GM19455 (cell line): ENCODE results near the gene SIGLEC1.

Source experiments
- ATAC-seq: cut with Tn5 transposase; IDR thresholded peaks from one replicate; pipeline ENCODE4 v1.9.1; 2021; ENCODE audit not compliant: unreplicated experiment

The SIGLEC1 gene

GRCh38 chr20:3729378-3729777 lies 17.0 kb upstream of the SIGLEC1 start:
- no peak for ATAC-seq

- ATAC-seq: no peak
Observed at GRCh38 chr20:3728876-3729275, 16.5 kb upstream of the SIGLEC1 start.

- ATAC-seq: no peak
Observed at GRCh38 chr20:3728354-3728753, 16.0 kb upstream of the SIGLEC1 start.

- no peak for ATAC-seq
Observed at GRCh38 chr20:3727401-3728021, 15.1 kb upstream of the SIGLEC1 start.

- ATAC-seq: no peak
Observed at GRCh38 chr20:3724356-3724755, 12.0 kb upstream of the SIGLEC1 start.

- ATAC-seq: no peak
Observed at GRCh38 chr20:3723284-3723683, 10.9 kb upstream of the SIGLEC1 start.

GRCh38 chr20:3721912-3722311 lies 9.5 kb upstream of the SIGLEC1 start:
- no peak for ATAC-seq

GRCh38 chr20:3720626-3721025 lies 8.2 kb upstream of the SIGLEC1 start:
- ATAC-seq: no peak

- ATAC-seq: no peak
Observed at GRCh38 chr20:3720068-3720467, 7.7 kb upstream of the SIGLEC1 start.

GRCh38 chr20:3719046-3719445 lies 6.6 kb upstream of the SIGLEC1 start:
- no peak for ATAC-seq

GRCh38 chr20:3716195-3716834 lies 3.9 kb upstream of the SIGLEC1 start:
- ATAC-seq: no peak

- ATAC-seq: no peak
Observed at GRCh38 chr20:3714092-3714491, 1.7 kb upstream of the SIGLEC1 start.

- no peak for ATAC-seq
Observed at GRCh38 chr20:3711484-3711941, 887 bp downstream of the SIGLEC1 start.

GRCh38 chr20:3710703-3711483 lies 1.5 kb downstream of the SIGLEC1 start:
- ATAC-seq: no peak

- ATAC-seq: no peak
Observed at GRCh38 chr20:3710011-3710466, 2.4 kb downstream of the SIGLEC1 start.

- no peak for ATAC-seq
Observed at GRCh38 chr20:3707508-3707899, 4.9 kb downstream of the SIGLEC1 start.

- ATAC-seq: no peak
Observed at GRCh38 chr20:3706774-3707507, 5.5 kb downstream of the SIGLEC1 start.

GRCh38 chr20:3705970-3706739 lies 6.2 kb downstream of the SIGLEC1 start:
- ATAC-seq: no peak

- ATAC-seq: no peak
Observed at GRCh38 chr20:3705491-3705969, 6.9 kb downstream of the SIGLEC1 start.

- ATAC-seq: no peak
Observed at GRCh38 chr20:3704087-3704486, 8.3 kb downstream of the SIGLEC1 start.
